ENCODE results near the gene DIAPH2. TPM values are rescaled to one million over a fixed set of nuclear protein-coding genes. Genes with fewer than 3 reads are reported as not detected.

The DIAPH2 gene
- polyA plus RNA-seq, 1 experiment: 10.6 TPM

GRCh38 chrX:96685210-96686099 lies 813 bp downstream of the DIAPH2 start:
- CTCF ChIA-PET: interaction anchor here (0.6 to 1.1 kb wide), 2 partner anchors 8 to 313 kb away, joined by 3 read pairs; no protein-coding TSS in a partner anchor
- POLR2A ChIA-PET: interaction anchor here (0.6 to 0.8 kb wide), 2 partner anchors 135 to 536 kb away, joined by 3 read pairs; no protein-coding TSS in a partner anchor
- DNase-seq (ENCODE audit: low read depth, low spot score): no peak
- H3K4me3 ChIP-seq (ENCODE audit: low read depth, low read length): peak overlapping the region; percentile 67
- TF ChIP-seq, protein P1, sequence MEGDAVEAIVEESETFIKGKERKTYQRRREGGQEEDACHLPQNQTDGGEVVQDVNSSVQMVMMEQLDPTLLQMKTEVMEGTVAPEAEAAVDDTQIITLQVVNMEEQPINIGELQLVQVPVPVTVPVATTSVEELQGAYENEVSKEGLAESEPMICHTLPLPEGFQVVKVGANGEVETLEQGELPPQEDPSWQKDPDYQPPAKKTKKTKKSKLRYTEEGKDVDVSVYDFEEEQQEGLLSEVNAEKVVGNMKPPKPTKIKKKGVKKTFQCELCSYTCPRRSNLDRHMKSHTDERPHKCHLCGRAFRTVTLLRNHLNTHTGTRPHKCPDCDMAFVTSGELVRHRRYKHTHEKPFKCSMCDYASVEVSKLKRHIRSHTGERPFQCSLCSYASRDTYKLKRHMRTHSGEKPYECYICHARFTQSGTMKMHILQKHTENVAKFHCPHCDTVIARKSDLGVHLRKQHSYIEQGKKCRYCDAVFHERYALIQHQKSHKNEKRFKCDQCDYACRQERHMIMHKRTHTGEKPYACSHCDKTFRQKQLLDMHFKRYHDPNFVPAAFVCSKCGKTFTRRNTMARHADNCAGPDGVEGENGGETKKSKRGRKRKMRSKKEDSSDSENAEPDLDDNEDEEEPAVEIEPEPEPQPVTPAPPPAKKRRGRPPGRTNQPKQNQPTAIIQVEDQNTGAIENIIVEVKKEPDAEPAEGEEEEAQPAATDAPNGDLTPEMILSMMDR (IDR thresholded peaks at IDR 0.05; ENCODE audit: low read depth, low read length): no peak
- no peaks in the 10 kb centered on the region for H3K9me3 ChIP-seq (ENCODE audit: control insufficient read depth, insufficient read depth, low read length)
- no peaks in the 10 kb centered on the region for H3K27me3 ChIP-seq (ENCODE audit: control insufficient read depth, insufficient read depth, low read length)
- peak overlapping the region; percentile 61 for H3K27ac ChIP-seq (ENCODE audit: low read depth, low read length)

- DNase-seq (ENCODE audit: low read depth, low spot score): no peak
- POLR2A ChIA-PET: no interaction called here
- CTCF ChIA-PET: no interaction called here
- Histone ChIP-seq H3K27ac (ENCODE audit: low read depth, low read length) (no peak overlapping the region), H3K4me3 (ENCODE audit: low read depth, low read length) (no peak overlapping the region), H3K9me3 (ENCODE audit: control insufficient read depth, insufficient read depth, low read length) (no peaks in the 10 kb centered on the region), H3K27me3 (ENCODE audit: control insufficient read depth, insufficient read depth, low read length) (no peaks in the 10 kb centered on the region)
- TF ChIP-seq, protein P1 (IDR thresholded peaks at IDR 0.05; ENCODE audit: low read depth, low read length): no peak
These were observed 3.1 kb downstream of the DIAPH2 start for GRCh38 chrX:96687776-96688175.

DNA sequence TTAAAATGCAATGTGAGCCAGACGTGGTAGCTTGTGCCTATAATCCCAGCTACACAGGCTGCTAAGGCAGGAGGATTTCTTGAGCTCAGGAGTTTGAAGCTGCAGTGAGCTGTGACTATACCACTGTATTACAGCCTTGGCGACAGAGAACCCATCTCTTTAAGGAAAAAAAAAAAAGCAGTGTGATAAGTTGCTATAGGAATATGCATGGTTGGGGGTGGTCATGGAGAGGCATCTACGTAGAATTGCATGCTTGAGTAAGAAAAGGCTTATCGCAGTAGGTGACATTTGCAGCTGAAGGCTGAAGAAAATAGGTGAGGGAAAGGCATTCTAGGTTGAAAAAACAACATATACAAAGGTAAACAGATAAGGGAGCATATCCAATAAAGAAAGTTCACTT lies 4.1 kb downstream of the DIAPH2 start:
- DNase-seq (ENCODE audit: low read depth, low spot score): no peak
- Histone ChIP-seq H3K27ac (ENCODE audit: low read depth, low read length) (no peak overlapping the region), H3K27me3 (ENCODE audit: control insufficient read depth, insufficient read depth, low read length) (no peaks in the 10 kb centered on the region), H3K4me3 (ENCODE audit: low read depth, low read length) (no peak overlapping the region), H3K9me3 (ENCODE audit: control insufficient read depth, insufficient read depth, low read length) (no peaks in the 10 kb centered on the region)
- TF ChIP-seq, protein P1 (IDR thresholded peaks at IDR 0.05; ENCODE audit: low read depth, low read length): no peak
- ChIA-PET POLR2A (no interaction called here), CTCF (no interaction called here)

- CTCF ChIA-PET: no interaction called here
- TF ChIP-seq, protein P1 (IDR thresholded peaks at IDR 0.05; ENCODE audit: low read depth, low read length): no peak
- no peak overlapping the region for H3K27ac ChIP-seq (ENCODE audit: low read depth, low read length)
- no peak for DNase-seq (ENCODE audit: low read depth, low spot score)
- H3K9me3 ChIP-seq (ENCODE audit: control insufficient read depth, insufficient read depth, low read length): no peaks in the 10 kb centered on the region
- H3K4me3 ChIP-seq (ENCODE audit: low read depth, low read length): no peak overlapping the region
- POLR2A ChIA-PET: no interaction called here
- no peaks in the 10 kb centered on the region for H3K27me3 ChIP-seq (ENCODE audit: control insufficient read depth, insufficient read depth, low read length)
These were observed 5.3 kb downstream of the DIAPH2 start for GRCh38 chrX:96689991-96690390.

DNA sequence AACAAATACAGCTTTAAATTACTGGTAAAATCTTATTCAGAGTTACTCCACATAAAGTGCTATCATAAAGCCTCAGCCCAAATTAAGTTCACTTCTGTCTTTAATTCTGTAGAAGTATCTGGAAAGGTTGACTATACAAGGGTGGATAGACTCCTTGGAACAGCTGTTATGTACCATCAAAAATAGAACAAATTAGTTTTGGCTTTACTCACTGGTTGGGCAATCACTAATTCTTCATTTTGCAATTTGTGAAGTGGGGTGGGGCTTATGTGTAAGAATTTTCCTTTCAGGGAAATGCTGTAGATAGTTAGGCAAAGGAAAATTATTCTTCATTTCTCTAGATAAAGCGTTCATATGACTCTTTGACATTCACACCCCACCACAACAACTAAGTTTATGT lies 7.8 kb downstream of the DIAPH2 start:
- ChIA-PET POLR2A (no interaction called here), CTCF (no interaction called here)
- DNase-seq (ENCODE audit: low read depth, low spot score): no peak

More for the DNA sequence above, 7.8 kb downstream of the DIAPH2 start:
- no peak overlapping the region for H3K4me3 ChIP-seq (ENCODE audit: low read depth, low read length)
- no peaks in the 10 kb centered on the region for H3K27me3 ChIP-seq (ENCODE audit: control insufficient read depth, insufficient read depth, low read length)
- H3K27ac ChIP-seq (ENCODE audit: low read depth, low read length): no peak overlapping the region
- TF ChIP-seq, protein P1 (IDR thresholded peaks at IDR 0.05; ENCODE audit: low read depth, low read length): no peak
- H3K9me3 ChIP-seq (ENCODE audit: control insufficient read depth, insufficient read depth, low read length): no peaks in the 10 kb centered on the region
